Activated CD8-positive, alpha-beta memory T cell treated with anti-CD3 and anti-CD28 coated beads for 48 hours (primary cell): Measurements from ENCODE around the gene ZBTB22.

Experiments
- DNase-seq, 3 experiments: peaks; one replicate each; pipeline ENCODE4 v3.0.0-alpha.2; 2020; ENCODE audit warnings: low read depth in 2 of 3, low spot score in 2 of 3

ZBTB22 gene

GRCh38 chr6:33329058-33329457, 11.5 kb upstream of the ZBTB22 start:
- DNase-seq: no peak

- DNase-seq: no peak
Measured at GRCh38 chr6:33324125-33324524, 6.6 kb upstream of the ZBTB22 start.

GRCh38 chr6:33323623-33323948, 6.0 kb upstream of the ZBTB22 start:
- no peak for DNase-seq

- no peak for DNase-seq
Measured at GRCh38 chr6:33321227-33321626, 3.7 kb upstream of the ZBTB22 start.

- DNase-seq: no peak
Measured at GRCh38 chr6:33320315-33321181, 3.0 kb upstream of the ZBTB22 start.

- no peak for DNase-seq
Measured at GRCh38 chr6:33319939-33320314, 2.4 kb upstream of the ZBTB22 start.

- no peak for DNase-seq
Measured at GRCh38 chr6:33318426-33319073, 1.0 kb upstream of the ZBTB22 start.

DNA sequence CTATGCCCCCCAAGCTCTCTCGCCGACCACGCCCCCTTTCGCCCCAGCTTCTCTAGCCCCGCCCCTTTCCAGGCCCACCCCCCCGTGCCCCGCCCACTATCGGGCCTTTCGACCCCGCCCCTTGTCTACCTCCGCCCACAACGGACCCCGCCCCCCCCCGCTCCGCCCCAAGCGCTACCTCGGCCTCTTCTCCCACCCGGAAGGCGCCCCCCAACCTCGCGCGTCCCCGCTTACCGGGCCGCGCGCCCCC, 200 bp downstream of the ZBTB22 start:
- DNase-seq: peak in 1 of 3 experiments; percentile 61

GRCh38 chr6:33316603-33317418, 733 bp downstream of the ZBTB22 start:
- DNase-seq: no peak

DNA sequence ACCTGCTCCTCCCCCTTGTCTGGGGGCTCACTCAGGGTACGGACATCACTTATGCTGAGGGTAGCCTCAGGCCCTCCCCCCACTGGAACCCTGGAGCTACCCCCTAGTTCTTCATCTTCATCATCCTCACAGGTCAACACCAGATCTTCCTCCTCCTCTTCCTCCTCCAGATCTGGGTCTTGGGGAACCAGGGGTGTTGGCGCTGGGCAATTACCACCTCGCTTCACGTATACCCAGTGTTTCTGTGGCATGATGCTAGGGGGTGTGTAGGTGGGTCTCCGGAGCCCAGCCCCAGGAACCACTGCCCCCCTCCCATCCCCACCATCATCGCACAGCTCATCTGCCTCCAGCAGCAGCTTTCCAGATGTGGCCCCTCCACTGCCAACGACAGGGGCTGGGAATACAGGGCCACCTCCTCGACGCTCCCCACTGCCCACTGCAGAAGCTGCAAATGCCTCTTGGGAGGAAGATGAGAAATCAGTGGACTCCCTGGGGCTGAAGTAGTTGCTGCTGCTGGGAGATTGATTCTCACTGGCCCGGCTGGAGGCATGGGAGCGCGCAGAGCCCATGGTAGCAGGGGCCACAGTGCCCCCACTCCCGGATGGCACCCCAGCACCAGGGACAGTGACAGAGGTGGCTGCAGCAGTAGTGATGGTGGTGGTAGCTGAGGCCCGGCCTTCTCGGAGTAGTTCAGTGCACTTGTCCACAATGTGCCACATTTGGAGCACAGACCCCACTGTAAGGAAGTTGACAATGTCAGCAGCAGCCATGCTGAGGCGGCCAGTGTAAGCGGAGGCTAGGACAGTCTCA, 1.5 kb downstream of the ZBTB22 start:
- no peak for DNase-seq

DNA sequence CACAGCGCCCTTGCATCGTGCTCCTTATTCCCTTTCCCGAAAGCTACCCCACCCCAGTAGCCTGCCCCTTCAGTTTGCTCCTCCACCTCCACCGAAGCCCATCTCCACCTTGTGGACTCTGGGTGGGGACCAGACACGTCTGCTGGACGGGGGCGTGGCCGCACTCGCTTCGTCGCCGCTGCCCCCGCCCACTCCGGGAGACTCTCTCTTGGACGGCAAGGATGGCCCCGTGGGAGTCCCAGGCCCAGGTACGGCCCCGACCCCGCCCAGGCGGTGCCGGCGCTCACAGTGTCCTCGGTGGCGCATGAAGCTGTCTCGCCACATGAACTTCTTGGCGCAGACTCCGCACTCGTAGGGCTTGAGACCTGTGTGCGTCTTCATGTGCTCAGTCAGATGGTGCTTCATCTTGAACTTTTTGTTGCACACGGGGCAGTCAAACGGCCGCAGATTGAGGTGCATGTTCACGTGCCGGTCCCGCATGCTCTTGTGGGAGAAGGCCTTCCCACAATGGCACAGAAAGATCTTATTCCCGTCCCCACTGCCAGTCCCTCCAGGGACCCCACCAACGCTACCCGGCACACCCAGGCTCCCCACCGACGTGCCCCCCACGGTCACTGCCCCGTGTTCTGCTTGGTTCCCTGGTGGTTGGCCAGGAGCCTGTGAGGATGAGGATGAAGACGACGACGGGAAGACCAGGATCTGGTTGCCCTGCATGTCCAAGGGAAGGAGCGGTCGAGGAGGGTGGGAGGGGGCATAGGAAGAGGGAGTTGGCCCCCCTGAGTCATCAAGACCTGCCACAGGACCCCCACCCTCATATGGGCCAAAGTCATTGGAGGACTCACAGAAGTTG, 2.4 kb downstream of the ZBTB22 start:
- no peak for DNase-seq

DNA sequence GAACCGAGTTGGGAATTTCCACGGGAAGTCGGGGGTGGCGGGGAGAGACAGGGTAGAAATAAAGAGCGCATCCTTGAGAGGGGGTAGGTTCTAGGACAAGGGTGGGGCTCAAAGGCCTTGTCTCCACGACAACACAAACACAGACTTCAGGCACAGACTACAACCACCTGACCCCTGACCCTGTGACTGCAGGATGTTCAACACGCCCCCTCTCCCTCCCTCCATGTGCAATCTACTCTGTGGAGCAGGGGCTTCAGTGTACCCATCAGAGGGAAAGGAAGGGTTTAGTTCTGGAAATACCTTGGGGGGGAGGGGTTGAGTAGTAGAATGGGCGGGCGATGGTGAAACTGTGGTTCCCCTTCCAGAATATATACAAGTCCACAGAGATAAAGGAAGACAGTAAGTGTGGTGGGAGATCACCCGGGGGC, 3.0 kb downstream of the ZBTB22 start:
- DNase-seq: peak in 1 of 3 experiments; percentile 49

- DNase-seq: peak; percentile 64 to 83 (median 68)
Measured at GRCh38 chr6:33313709-33314514, 3.6 kb downstream of the ZBTB22 start, which contains the start of gene TAPBP. Gene TAPBP (minus strand): TSS chr6:33314078. CDS start chr6:33314041, 37 bp downstream.

GRCh38 chr6:33313105-33313708, 4.3 kb downstream of the ZBTB22 start:
- DNase-seq: peak in 1 of 3 experiments; percentile 31

GRCh38 chr6:33312361-33313104, 5.0 kb downstream of the ZBTB22 start:
- DNase-seq: peak in 2 of 3 experiments; percentile 36 to 44

- no peak for DNase-seq
Measured at GRCh38 chr6:33306356-33306755, 11.2 kb downstream of the ZBTB22 start.

GRCh38 chr6:33305052-33305451, 12.5 kb downstream of the ZBTB22 start:
- DNase-seq: no peak

GRCh38 chr6:33304216-33304615, 13.3 kb downstream of the ZBTB22 start:
- DNase-seq: no peak
